Activated B cell treated with CpG ODN at 0.5 μM for 24 hours (primary cell): ENCODE data around the gene SLC8A1. TPM values are rescaled to one million over a fixed set of nuclear protein-coding genes. Genes with fewer than 3 reads are reported as not detected.

ENCODE experiments used
- ATAC-seq: fragments of 200-7000 bp; cut with Tn5 transposase; one replicate; pipeline ENCODE4 v1.10.0; 2021; ENCODE audit warnings: low read depth, mild to moderate bottlenecking, moderate library complexity
- CTCF ChIA-PET: fragments of 350-600 bp; sonication (Branson Sonifier 250); formaldehyde crosslinking; loops from one replicate; lab custom pipeline; 2021; ENCODE audit warnings: antibody characterized with exemption; lab: Charles Lee
- POLR2A ChIA-PET: fragments of 350-600 bp; sonication (Branson Sonifier 250); formaldehyde crosslinking; loops from one replicate; lab custom pipeline; 2021; ENCODE audit warnings: antibody characterized with exemption; lab: Charles Lee
- DNase-seq: peaks from one replicate; pipeline ENCODE4 v3.0.0; 2022
- H3K27ac Mint-ChIP-seq: one replicate; pipeline ENCODE4 v1.8.0; 2020; ENCODE audit warnings: mixed read lengths
- H3K27me3 Mint-ChIP-seq: one replicate; pipeline ENCODE4 v1.8.0; 2021; ENCODE audit warnings: mixed read lengths
- H3K36me3 Mint-ChIP-seq: one replicate; pipeline ENCODE4 v1.8.0; 2021; ENCODE audit warnings: low read depth, mixed read lengths
- H3K4me1 Mint-ChIP-seq: one replicate; pipeline ENCODE4 v1.8.0; 2021; ENCODE audit warnings: mixed read lengths
- H3K4me3 Mint-ChIP-seq: one replicate; pipeline ENCODE4 v1.8.0; 2020; ENCODE audit warnings: mild to moderate bottlenecking, mixed read lengths
- H3K9me3 Mint-ChIP-seq: one replicate; pipeline ENCODE4 v1.8.0; 2020; ENCODE audit warnings: mixed read lengths
- intact Hi-C: fragments of 100-400 bp; cut with micrococcal nuclease; formaldehyde crosslinking; loops from one replicate; pipeline ENCODE4 v1.15.1; 2024
- total RNA-seq: library from RNA; stranded (reverse); gene quantifications from 2 replicates; pipeline ENCODE4 v1.2.3, GENCODE V29; 2022
- TF ChIP-seq, protein P1 (sequence below): fragments of 200-600 bp; IDR thresholded peaks from one replicate; pipeline ENCODE4 v1.8.0; 2022; ENCODE audit warnings: antibody characterized with exemption, mild to moderate bottlenecking

The SLC8A1 gene
- total RNA-seq, 1 donor from 2014 or later = 0.04 TPM

DNA sequence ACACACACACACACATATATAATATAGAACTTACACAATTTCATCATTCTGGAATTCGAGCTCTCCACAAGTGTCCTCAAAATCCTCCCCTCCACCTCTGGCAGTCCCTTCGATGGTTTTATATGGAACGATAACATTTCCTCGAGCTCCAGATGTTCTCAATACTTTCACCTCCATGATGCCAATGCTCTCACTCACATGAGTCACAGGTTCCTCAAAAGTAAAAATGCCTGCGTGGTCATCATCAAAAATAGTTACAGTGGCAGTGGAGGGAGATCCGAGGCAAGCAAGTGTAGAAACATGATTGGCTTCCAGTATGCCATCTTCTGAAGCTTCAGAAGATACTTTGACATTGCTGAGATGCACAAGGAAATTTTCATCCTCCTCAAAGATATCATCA lies 23.5 kb downstream of the SLC8A1 start:
- no peak for DNase-seq
- Mint-ChIP-seq H3K9me3 (no peaks in the 10 kb centered on the region), H3K27ac (no peak overlapping the region), H3K36me3 (no peaks in the 10 kb centered on the region), H3K4me3 (no peak overlapping the region), H3K27me3 (no peaks in the 10 kb centered on the region), H3K4me1 (no peaks in the 10 kb centered on the region)
- no peak for ATAC-seq
- intact Hi-C loops = no loop called here
- CTCF ChIA-PET = no interaction called here
- POLR2A ChIA-PET = no interaction called here
- TF ChIP-seq, protein P1, sequence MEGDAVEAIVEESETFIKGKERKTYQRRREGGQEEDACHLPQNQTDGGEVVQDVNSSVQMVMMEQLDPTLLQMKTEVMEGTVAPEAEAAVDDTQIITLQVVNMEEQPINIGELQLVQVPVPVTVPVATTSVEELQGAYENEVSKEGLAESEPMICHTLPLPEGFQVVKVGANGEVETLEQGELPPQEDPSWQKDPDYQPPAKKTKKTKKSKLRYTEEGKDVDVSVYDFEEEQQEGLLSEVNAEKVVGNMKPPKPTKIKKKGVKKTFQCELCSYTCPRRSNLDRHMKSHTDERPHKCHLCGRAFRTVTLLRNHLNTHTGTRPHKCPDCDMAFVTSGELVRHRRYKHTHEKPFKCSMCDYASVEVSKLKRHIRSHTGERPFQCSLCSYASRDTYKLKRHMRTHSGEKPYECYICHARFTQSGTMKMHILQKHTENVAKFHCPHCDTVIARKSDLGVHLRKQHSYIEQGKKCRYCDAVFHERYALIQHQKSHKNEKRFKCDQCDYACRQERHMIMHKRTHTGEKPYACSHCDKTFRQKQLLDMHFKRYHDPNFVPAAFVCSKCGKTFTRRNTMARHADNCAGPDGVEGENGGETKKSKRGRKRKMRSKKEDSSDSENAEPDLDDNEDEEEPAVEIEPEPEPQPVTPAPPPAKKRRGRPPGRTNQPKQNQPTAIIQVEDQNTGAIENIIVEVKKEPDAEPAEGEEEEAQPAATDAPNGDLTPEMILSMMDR = no peak

DNA sequence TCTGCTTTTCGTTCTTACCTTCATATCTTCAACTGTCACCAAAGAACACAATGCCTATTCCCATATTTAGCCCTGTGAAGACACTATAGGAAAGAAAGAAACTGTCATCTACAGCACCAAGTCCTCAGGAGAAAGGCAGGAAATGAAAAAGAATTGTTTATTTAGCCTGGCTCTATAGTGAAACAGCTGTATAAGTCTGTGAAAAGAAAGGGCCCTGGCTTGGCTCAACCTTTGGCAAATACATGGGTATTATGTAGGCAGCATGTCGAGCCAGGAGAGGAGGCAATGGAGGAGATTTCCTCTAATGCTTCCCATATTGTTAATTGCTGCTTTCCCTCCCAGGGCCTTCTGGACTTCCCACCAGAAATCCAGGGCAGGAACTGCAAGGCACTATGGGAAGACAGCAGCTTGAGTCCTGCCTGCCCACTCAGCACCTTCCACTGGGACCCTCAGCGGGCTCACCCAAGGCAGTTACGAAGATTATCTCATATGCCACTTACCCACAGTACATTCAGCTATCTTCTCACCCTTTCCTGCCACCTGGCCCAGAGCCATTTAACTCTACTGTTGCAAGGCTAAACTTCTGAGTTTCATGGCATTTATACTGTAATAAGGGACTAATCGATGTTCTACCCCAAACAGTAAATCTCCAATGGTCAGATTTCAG lies 30.1 kb downstream of the SLC8A1 start:
- TF ChIP-seq, protein P1 = no peak
- ATAC-seq = no peak
- no peaks in the 10 kb centered on the region for H3K4me1 Mint-ChIP-seq
- H3K27ac Mint-ChIP-seq = no peak overlapping the region
- intact Hi-C loops = no loop called here
- ChIA-PET POLR2A (no interaction called here), CTCF (no interaction called here)
- DNase-seq = no peak
- H3K36me3 Mint-ChIP-seq = no peaks in the 10 kb centered on the region
- H3K9me3 Mint-ChIP-seq = no peaks in the 10 kb centered on the region
- no peak overlapping the region for H3K4me3 Mint-ChIP-seq
- no peaks in the 10 kb centered on the region for H3K27me3 Mint-ChIP-seq

DNA sequence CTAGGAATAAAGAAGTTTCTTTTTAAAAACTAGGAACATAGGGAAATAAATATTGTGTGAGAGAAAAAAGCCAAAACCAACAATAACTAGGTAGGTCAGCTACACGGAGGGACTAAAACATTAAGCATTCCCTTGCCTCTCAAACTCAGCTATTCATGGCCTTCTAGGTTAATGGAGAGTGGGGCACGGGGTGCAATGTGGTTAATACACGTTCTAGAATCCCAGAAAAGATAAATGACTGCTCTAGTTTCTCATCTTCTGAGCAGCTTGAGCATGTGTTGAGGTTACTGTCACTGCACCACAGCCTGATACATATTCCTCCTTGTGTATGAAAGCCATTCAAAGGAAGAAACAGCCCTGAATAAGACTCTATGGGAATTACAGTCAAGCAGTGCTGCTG lies 31.4 kb downstream of the SLC8A1 start:
- no peak overlapping the region for H3K4me3 Mint-ChIP-seq
- no peaks in the 10 kb centered on the region for H3K36me3 Mint-ChIP-seq
- no peak overlapping the region for H3K27ac Mint-ChIP-seq
- DNase-seq (no peak), ATAC-seq (no peak)
- H3K9me3 Mint-ChIP-seq = no peaks in the 10 kb centered on the region
- no peaks in the 10 kb centered on the region for H3K4me1 Mint-ChIP-seq
- POLR2A ChIA-PET = no interaction called here
- TF ChIP-seq, protein P1 = no peak
- CTCF ChIA-PET = no interaction called here
- intact Hi-C loops = no loop called here
- no peaks in the 10 kb centered on the region for H3K27me3 Mint-ChIP-seq

DNA sequence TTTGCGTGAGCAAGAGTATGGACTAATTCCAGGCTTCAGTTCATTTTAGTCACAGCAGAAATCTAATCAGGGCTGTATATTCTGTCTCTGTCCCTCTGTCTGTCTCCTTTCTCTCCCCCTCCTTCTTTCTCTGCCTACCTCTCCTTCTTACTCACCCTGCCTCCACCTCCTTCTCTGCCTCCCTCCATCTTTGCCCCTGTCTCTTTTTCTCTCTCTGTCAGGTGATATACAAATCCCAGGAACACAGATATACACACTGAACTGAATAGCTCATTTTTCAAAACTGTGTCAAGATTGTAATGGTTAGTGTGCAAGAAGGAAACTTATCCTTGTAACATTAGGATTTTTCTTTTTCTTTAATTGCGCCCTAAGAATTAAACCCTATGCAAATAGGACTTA lies 32.5 kb downstream of the SLC8A1 start:
- Mint-ChIP-seq H3K4me3 (no peak overlapping the region), H3K9me3 (no peaks in the 10 kb centered on the region), H3K27me3 (no peaks in the 10 kb centered on the region), H3K4me1 (no peaks in the 10 kb centered on the region), H3K27ac (no peak overlapping the region), H3K36me3 (no peaks in the 10 kb centered on the region)
- CTCF ChIA-PET = no interaction called here
- intact Hi-C loops = no loop called here
- TF ChIP-seq, protein P1 = no peak
- POLR2A ChIA-PET = no interaction called here
- DNase-seq = no peak
- ATAC-seq = no peak

DNA sequence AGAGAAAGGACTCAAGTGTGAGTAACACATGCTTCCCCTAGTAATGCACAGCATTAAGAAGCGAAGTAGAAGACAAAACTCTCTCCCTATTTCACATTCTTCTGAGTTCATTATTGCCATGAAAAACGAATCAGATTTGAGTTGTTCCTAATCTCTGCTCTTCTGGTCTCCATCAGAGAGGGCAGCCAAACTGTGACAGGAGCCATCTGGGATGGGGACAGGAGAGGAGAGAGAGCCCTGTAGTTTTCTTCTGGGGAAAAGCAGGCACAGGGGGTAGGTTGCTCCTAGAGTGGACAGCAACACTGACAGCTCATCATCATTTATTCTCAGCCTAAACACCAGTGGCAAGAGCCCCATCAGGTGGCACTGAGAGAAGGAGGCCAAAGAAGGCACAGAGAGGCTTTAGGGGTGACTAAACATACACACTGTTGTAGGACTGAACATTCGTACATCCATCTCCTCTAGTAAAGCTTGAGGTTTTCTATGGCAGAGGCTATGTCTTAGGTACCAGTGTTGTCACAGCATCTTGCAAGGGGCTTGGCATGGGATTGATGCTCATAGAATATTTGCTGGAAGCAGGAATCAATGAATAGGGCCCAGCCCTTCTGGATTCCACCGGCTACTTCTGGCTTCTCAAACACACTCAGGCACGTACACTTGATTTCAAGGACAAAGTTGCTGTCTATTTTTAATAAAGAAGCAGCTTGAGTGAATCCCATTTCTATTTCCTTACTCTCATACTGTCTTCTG lies 33.1 kb downstream of the SLC8A1 start:
- no peaks in the 10 kb centered on the region for H3K36me3 Mint-ChIP-seq
- CTCF ChIA-PET = no interaction called here
- no peak for DNase-seq
- no peak overlapping the region for H3K4me3 Mint-ChIP-seq
- ATAC-seq = no peak
- H3K27ac Mint-ChIP-seq = no peak overlapping the region
- TF ChIP-seq, protein P1 = no peak
- H3K27me3 Mint-ChIP-seq = no peaks in the 10 kb centered on the region
- POLR2A ChIA-PET = no interaction called here
- no peaks in the 10 kb centered on the region for H3K4me1 Mint-ChIP-seq
- intact Hi-C loops = no loop called here
- H3K9me3 Mint-ChIP-seq = no peaks in the 10 kb centered on the region
